Fibroblast of lung (primary cell): Measurements from ENCODE around the gene STX12.

ENCODE experiments used
- EZH2 ChIP-seq: IDR thresholded peaks from 2 replicates; pipeline ENCODE4 v1.5.1; 2012; ENCODE audit warnings: low read length, control low read depth, mild to moderate bottlenecking; ENCODE audit errors: missing control alignments
- TF ChIP-seq, protein P1 (sequence below), 2 donors: IDR thresholded peaks in 1 of 2; conservative IDR thresholded peaks in 1 of 2; 1 replicate in 1 of 2; 2 replicates in 1 of 2; pipeline ENCODE4 v1.5.1; 2011 to 2012; ENCODE audit warnings: low read length in 2 of 2, control low read depth in 1 of 2, inconsistent platforms in 1 of 2, low read depth in 1 of 2, mild to moderate bottlenecking in 1 of 2

DNA sequence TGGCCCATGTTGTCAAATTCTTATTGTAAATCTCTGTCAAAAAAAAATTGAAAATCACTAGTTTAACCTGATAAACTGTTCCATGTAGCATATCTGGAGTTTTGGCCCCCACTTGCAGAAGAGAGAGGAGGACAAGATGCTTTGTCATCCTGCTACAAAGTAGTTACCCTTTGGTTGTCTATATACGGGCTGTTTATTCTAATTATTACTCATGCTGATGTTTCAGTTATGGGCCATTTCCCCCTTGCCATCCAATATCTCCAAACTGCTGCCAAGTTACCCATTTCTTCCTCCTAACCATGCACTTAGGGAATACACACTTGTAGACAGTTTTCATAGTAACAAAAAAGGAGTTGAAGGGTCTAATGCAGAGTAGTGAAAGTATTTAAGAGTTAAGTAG lies 22.6 kb downstream of the STX12 start:
- TF ChIP-seq, protein P1, sequence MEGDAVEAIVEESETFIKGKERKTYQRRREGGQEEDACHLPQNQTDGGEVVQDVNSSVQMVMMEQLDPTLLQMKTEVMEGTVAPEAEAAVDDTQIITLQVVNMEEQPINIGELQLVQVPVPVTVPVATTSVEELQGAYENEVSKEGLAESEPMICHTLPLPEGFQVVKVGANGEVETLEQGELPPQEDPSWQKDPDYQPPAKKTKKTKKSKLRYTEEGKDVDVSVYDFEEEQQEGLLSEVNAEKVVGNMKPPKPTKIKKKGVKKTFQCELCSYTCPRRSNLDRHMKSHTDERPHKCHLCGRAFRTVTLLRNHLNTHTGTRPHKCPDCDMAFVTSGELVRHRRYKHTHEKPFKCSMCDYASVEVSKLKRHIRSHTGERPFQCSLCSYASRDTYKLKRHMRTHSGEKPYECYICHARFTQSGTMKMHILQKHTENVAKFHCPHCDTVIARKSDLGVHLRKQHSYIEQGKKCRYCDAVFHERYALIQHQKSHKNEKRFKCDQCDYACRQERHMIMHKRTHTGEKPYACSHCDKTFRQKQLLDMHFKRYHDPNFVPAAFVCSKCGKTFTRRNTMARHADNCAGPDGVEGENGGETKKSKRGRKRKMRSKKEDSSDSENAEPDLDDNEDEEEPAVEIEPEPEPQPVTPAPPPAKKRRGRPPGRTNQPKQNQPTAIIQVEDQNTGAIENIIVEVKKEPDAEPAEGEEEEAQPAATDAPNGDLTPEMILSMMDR (conservative IDR thresholded peaks at IDR 0.05 in 1 of 2, IDR thresholded peaks at IDR 0.05 in 1 of 2; ENCODE audit: low read depth in 1 of 2, low read length in 2 of 2), result no peak
- TF ChIP-seq EZH2, result no peak
